Upper lobe of left lung (tissue), 4 donors: ENCODE results near the gene LDLRAD3.

Experiments
- CTCF ChIP-seq, 6 experiments: fragments of 450-650 bp in 4 of 6; fragments of 200-600 bp in 2 of 6; sonication (generic) in 2 of 6; IDR thresholded peaks; one replicate each; pipeline ENCODE4 v1.5.1; 2016 to 2019; ENCODE audit warnings: antibody characterized with exemption in 6 of 6
- EP300 ChIP-seq, 4 donors: sonication (generic); formaldehyde crosslinking; IDR thresholded peaks; one replicate each; pipeline ENCODE4 v1.5.1; 2017; ENCODE audit warnings: antibody characterized with exemption in 4 of 4, control low read depth in 2 of 4
- POLR2A ChIP-seq, 4 donors: fragments of 450-650 bp; IDR thresholded peaks; one replicate each; pipeline ENCODE4 v1.5.1; 2016 to 2017; ENCODE audit warnings: antibody characterized with exemption in 4 of 4, mild to moderate bottlenecking in 2 of 4

- no peak for TF ChIP-seq EP300 (IDR thresholded peaks at IDR 0.05)
- TF ChIP-seq CTCF (IDR thresholded peaks at IDR 0.05): no peak
- no peak for TF ChIP-seq POLR2A (IDR thresholded peaks at IDR 0.05)
These were observed 189.1 kb downstream of the LDLRAD3 start for GRCh38 chr11:36132940-36133339.
